Measurements from ENCODE around the gene UBE3D.
"Not testable (repeated sequence)": the region's sequence is repeated elsewhere in the genome, so short reads cannot be mapped to it uniquely, and the experiment has no call there.

Gene UBE3D

DNA sequence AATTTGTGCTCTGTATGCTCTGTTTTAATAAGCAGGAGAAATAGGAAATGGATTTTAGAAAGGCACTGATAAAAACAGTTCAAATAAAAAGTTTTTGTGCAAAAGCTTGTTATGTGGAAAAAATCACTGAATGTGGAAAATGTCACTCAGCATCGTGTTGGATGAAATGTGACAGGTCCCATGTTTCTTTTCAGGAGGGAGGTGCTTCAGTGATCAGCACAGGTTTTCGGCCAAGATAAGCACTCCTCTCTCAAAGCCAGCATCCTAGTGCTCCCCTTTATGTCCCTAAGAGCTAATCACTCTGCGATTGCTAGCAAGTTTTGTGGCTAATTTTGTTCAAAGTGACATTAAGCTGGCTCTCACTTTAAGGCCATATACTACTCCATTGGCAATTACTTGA is 12.0 kb downstream of the UBE3D start:
- DNase-seq (ENCODE audit: low read depth): no peak

DNA sequence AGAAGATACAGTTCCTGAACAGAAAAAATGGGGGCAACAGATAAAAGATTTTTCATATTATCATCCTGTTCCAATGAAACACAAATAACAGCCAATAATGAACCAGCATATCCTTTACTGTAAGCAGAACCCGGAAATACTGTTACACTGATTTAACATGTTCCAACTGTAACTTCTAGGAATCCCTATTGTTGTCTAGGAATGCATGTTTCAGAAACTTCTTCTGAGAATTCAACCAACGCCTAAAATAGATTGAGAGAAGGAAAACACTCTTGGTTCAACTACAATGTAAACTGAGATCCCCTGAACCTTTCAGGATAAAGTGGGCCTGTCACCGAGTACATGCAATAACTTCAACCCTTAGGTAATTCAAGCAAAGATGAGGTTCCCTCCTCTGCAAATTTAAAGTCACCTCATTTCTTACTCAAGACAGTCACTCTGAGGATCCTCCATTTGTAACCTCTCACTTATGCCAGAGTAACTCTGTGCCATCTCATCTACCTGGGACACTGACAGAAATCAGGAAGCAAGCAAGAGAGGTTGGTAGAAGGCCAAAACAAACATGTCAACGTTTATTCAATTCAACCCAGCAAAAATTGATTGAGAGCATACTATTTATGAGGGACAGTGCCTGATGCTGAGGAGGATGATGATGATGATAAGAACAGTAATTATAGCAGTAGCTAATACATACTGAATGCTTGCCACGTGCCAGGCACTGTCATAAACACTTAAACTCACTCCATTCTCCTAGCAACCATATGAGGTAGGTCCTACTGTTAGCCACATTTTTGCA is 14.1 kb downstream of the UBE3D start:
- DNase-seq (ENCODE audit: low read depth): no peak

GRCh38 chr6:83047065-83047754 is 18.4 kb downstream of the UBE3D start:
- DNase-seq (ENCODE audit: low read depth): no peak

- DNase-seq (ENCODE audit: low read depth): no peak
Observed at GRCh38 chr6:83044091-83044768, 21.4 kb downstream of the UBE3D start.

GRCh38 chr6:83042467-83043053 is 23.1 kb downstream of the UBE3D start:
- DNase-seq (ENCODE audit: low read depth): no peak

DNA sequence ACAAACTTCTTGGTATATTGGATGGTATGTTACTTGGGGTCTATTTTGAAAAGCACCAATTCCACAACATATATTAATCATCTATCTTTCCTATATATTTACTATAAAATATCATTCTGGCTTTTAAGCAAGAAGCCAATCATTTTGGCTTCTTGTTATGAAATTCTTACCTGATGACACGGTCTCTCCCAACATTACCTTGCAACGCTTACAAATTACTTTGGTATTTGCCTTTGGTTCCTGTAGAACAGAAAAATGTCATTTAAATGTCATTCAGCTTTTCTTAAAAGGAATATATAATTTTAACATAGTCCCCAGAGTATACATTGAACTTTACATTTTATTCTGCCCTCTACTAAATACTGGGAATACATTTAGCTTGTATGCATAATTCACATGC is 27.4 kb downstream of the UBE3D start:
- DNase-seq (ENCODE audit: low read depth): no peak

GRCh38 chr6:83031689-83032088 is 34.0 kb downstream of the UBE3D start:
- DNase-seq (ENCODE audit: low read depth): no peak

GRCh38 chr6:83019741-83020140 is 45.9 kb downstream of the UBE3D start:
- no peak for DNase-seq (ENCODE audit: low read depth)

GRCh38 chr6:83011131-83011530 is 54.5 kb downstream of the UBE3D start:
- not testable (repeated sequence) for DNase-seq (ENCODE audit: low read depth)

DNA sequence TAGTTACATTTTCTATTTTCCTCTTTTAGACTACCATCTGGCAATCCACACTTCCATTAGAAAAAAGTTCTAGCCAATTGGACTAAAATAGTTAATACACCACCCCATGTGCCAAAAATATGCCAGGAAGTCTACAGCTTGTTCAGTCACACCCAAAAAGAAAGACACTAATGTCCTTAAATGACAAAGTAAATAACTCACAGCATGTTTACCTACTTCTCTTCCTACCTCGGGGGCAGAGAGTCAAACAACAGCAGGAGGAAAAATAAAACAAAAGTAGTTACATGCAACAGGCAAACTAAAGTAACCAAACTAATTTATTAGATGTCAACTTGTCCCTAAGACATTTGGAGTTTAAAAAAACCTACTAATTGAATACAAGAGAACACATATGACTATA is 57.0 kb downstream of the UBE3D start:
- DNase-seq (ENCODE audit: low read depth): no peak

DNA sequence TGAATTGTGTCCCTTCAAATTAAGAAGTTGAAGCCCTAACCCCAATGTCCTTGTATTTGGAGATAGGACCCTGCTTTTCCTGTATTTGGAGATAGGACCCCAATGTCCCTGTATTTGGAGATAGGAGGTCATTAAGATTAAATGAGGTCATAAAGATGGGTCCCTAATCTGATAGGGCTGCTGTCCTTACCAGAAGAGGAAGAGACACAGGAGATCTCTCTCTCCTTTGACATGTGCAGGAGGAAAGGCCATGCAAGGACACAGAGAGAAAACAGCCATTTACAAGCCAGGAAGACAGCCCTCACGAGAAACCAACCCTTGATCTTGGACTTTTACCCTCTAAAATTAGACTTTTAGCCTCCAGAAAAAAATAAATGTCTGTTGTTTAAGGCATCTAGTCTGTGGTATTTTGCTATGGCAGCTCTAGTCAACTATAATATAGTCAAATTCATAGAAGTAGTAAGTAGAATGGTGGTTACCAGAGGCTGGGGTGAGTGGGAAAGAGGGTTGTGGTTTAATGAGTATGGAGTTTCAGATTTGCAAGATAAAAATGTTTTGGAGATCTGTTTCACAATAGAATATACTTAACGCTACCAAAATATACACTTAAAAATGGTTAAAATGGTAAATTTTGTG is 59.3 kb downstream of the UBE3D start:
- DNase-seq (ENCODE audit: low read depth): no peak

DNA sequence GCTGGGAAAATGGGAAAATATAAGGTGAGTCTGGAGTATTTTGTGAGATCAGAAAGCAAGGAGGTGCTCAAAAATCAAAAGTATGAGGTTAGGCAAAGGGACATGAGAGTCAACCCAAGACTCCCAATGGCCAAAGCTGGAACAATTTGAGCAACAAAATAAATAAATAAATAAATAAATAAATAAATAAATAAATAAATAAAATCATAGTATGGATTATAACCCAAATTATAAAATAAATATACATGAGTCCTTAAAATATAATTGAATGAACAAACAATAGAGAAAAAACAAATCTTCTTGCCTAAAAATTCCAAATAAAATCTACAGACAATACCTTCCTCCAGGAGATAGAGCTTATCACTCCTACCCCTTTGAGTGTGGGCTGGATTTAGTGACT is 69.5 kb downstream of the UBE3D start:
- no peak for DNase-seq (ENCODE audit: low read depth)

GRCh38 chr6:82995066-82995465 is 70.6 kb downstream of the UBE3D start:
- no peak for DNase-seq (ENCODE audit: low read depth)

DNA sequence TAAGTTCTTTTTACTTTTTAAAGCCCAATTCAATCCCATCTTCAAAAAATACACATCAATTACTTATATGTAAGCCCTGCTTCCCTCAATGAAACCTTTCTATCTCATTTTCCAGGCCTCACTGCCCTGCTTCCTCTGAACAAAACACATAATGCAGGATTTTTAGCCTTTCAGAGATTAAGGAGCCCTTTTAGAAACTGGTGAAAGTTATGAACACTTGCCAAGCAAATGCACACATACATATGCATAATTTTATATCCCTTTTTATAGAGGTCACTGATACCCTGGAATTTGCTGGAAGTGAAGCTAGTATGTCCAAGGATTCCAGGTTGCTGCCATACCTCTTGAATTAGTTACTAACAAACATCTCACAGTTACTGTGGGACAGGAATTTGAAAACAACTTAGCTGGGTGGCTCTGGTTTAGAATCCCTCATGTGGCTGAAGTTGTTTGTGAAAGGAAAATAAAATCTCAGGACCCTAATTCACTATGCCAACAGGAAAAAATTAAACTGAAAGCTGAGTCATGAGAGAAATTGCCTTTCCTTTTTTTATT is 75.8 kb downstream of the UBE3D start:
- DNase-seq (ENCODE audit: low read depth): peak; percentile 44

DNA sequence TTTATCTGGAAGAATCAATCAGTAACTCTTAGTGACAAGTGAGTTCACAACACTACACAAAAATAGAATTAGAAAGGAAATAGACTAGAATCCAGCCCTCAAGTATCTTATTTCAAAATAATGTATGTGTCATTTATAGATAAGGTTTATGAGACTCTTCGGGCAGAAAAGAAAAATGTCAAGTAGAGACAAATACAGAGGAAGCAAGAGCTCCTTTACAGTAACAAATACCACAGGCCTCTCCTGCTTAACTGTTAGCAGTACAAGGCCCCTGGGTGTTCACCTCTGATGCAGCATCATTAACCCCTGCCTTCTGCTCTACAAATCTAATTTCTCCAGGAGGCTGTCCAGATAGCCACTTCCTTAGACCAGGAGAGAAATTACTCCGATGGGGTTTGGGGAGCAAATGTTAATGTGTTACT is 76.7 kb downstream of the UBE3D start:
- no peak for DNase-seq (ENCODE audit: low read depth)

GRCh38 chr6:82987951-82988350 is 77.7 kb downstream of the UBE3D start:
- DNase-seq (ENCODE audit: low read depth): no peak

- no peak for DNase-seq (ENCODE audit: low read depth)
Observed at GRCh38 chr6:82987416-82987815, 78.2 kb downstream of the UBE3D start.

- no peak for DNase-seq (ENCODE audit: low read depth)
Observed at GRCh38 chr6:82984720-82985119, 80.9 kb downstream of the UBE3D start.

DNA sequence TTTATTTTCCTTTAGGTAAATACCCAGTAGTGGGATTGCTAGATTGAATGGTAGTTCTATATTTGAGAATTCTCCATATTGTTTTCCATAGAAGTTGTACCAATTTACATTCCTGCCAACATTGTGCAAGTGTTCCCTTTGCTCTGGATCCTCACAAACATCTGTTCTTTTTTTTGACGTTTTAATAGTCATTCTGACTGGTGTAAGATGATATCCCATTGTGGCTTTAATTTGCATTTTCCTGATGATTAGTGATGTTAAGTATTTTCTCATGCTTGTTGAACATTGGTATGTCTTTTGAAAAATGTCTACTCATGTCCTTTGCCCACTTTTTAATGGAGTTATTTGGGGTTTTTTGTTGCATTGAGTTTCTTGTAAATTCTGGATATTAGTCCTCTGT is 85.6 kb downstream of the UBE3D start:
- peak; percentile 85 for DNase-seq (ENCODE audit: low read depth)

- no peak for DNase-seq (ENCODE audit: low read depth)
Observed at GRCh38 chr6:82979657-82980056, 86.0 kb downstream of the UBE3D start.

GRCh38 chr6:82978362-82978945 is 87.2 kb downstream of the UBE3D start:
- DNase-seq (ENCODE audit: low read depth): no peak

DNA sequence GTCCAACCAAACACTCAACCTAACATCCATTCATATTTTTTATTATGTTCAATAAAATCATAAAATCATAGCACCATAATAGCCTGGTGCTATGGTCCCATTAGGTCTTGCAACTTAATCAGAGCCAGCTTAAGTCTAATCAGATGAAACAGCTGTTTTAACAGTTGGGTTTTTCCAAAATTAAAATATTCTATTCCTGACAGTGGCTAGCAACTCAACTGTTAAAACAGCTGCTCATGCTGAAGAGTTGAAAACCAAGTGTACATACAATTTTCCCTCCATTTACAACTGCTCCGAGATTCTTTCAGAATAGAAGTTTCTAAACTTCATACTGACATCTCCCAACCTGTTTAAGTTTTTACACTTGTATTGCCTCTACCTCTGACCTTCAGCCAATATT is 89.5 kb downstream of the UBE3D start:
- no peak for DNase-seq (ENCODE audit: low read depth)

Data from GM04503 (cell line).